Neural progenitor cell (in vitro differentiated cells): Measurements from ENCODE around the gene SERPINH1.

Experiments used
- CTCF ChIP-seq: fragments of 200-600 bp; sonication (generic); IDR thresholded peaks from 2 replicates; pipeline ENCODE4 v1.5.1; 2017; ENCODE audit warnings: antibody characterized with exemption, mild to moderate bottlenecking
- EZH2 ChIP-seq: fragments of 200-600 bp; sonication (generic); IDR thresholded peaks from 2 replicates; pipeline ENCODE4 v1.6.1; 2017; ENCODE audit warnings: antibody characterized with exemption, mild to moderate bottlenecking, moderate library complexity

DNA sequence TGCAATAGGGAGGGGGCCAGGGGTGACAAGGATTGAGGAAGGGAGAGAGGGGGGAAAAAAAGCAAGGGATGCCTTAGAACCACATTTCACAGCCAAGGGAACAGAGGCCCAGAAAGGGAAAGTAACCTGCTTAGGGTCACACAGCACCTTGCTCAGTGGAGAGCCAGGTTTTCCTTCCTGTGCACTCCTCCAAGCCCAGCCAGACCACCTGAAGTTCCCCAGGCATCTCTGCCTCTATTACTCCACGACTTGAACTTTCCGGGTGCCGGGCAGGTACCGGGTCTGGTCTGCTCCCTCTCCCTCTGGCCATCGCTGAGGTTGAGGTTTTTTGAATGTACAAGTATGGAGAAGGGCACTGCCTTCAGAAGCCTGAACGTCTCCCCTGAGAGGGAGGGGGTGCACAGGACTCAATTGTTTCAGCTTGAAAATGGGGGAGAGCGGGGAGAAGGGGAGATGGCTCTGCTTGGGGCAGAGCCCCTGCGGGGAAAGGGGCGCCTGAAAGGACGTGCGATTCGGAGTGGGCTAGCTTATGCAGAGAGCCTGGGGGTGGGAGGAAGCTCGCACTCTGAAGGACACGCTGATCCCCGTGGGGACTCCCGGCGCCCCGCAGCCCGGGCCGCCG is 516 bp upstream of the SERPINH1 start:
- no peak for TF ChIP-seq EZH2
- no peak for TF ChIP-seq CTCF
